ENCODE data around the gene ARHGEF18.

GRCh38 chr19:7386769-7387168 lies 38.0 kb downstream of the ARHGEF18 start:
- no peak for TF ChIP-seq CEBPB (IDR thresholded peaks at IDR 0.05; ENCODE audit: borderline replicate concordance, low read depth, low read length)
- TF ChIP-seq TCF12 (IDR thresholded peaks at IDR 0.05) = no peak
- TF ChIP-seq TCF12 (CRISPR knock-in tag; IDR thresholded peaks at IDR 0.05) = no peak
- TF ChIP-seq, protein P1, sequence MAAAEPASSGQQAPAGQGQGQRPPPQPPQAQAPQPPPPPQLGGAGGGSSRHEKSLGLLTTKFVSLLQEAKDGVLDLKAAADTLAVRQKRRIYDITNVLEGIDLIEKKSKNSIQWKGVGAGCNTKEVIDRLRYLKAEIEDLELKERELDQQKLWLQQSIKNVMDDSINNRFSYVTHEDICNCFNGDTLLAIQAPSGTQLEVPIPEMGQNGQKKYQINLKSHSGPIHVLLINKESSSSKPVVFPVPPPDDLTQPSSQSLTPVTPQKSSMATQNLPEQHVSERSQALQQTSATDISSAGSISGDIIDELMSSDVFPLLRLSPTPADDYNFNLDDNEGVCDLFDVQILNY (CRISPR knock-in tag; conservative IDR thresholded peaks at IDR 0.05) = no peak
- TF ChIP-seq MBNL3 (CRISPR knock-in tag; conservative IDR thresholded peaks at IDR 0.05) = no peak
- no peak for TF ChIP-seq ZNF274 (CRISPR knock-in tag; IDR thresholded peaks at IDR 0.05)
- no peak for TF ChIP-seq POLR2AphosphoS5 (IDR thresholded peaks at IDR 0.05; ENCODE audit: low read depth, low read length)

All from HepG2 (cell line).